ENCODE data around the gene MICAL3.

The MICAL3 gene

DNA sequence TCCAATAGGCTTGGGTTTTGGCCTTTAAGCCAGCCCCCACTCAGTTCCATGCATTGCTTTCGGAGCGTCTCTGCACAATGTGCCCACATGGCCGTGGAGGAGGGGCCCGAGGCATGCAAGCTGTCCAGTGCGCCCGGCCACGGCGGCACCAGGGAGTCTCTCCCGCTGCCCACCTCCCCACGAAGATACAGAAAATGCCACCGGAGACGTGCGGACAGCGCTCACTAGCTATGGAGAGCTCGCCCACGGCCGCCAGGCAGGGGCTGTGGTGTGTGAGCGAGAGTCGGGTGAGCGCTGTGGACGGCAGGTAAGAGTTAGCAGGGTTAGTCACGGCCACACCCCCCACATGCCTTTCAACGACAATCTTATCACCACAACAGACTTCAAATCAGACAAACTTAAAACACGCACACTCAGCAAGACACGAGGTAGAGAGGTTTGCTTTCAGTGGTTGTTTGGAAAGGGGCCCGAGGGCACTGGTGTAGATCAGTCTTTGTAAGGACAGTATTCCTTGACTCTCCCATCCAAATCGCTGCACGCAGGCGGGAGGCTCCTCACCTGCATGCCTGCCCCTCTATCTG, 231.4 kb downstream of the MICAL3 start:
- no peak for DNase-seq (ENCODE audit: low read depth)

DNA sequence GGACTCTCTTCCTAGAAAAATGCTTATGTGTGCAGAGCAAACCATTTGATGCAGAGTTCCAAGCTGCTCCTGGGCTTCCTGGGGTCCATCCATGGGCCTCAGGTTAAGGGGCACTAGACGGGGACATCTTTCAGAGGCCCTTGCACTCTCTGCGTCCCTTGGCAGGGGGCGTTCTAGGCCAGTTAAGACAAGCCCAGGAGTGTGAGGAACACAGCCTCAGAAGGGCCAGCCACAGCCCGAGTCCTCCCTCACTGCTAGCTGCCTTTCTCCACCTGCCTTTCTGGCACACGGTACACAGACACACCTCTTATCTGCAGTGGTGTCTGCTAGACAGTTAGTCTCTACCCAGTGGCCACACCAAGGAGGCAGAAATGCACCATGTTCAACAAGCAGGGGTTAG, 232.1 kb downstream of the MICAL3 start:
- DNase-seq (ENCODE audit: low read depth): no peak

DNA sequence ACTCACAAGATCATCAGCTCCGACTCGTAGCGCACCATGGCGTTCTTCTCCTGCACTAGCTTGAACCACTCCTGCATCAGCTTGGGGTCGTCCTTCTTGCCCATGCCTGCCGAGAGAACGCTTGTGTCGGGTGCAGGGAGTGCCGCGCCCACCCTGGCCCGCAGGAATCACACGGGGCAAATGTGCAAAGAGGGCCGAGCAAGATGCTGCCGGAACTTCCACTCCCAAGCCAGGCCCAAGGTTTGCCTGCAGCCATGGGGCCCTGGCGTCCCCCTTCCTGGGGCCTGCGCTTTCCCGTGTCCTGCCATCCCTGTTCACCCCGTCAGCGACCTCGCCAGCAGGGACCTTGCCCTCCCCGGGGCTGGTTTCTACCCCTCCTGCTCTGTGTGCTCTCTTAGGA, 233.2 kb downstream of the MICAL3 start:
- no peak for DNase-seq (ENCODE audit: low read depth)

DNA sequence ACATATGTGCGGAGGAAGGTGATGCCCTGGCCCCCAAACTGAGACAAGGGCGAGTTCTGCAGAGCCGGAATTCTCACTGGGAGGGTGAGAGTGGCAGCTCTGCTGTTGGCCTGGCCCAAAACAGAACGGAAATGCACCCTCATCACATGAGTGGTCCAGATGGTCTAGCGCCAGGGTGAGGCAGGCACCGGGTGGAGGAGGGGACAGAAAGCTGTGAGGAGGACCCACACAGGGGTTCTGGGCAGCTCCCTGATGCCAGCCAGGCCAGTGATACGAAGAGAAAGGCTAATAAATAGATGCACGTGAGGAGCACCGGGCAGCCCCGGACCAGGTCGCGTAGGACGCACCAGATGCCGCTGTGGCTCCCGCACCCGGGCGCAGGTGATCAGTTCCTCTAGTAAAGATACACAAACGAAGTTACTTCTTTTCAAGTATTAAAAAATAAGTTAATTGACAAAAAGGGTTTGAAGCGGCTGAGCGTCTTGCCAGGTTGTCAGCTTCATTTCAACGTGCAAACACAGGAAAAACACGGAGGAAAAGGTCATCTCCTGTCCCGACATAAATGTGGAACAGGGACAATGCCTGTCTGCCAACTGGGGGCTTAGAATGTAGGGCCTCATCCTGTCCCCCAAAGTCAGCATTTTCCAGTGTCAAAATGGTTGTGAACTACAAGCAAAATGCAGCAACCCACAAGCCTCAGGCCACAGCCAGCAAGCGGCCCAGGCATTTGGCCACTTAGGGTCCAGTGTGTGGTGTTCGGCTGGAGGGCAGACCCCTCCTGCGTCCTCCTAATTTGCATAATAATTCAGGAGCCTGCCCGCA, 234.8 kb downstream of the MICAL3 start:
- DNase-seq (ENCODE audit: low read depth): no peak

DNA sequence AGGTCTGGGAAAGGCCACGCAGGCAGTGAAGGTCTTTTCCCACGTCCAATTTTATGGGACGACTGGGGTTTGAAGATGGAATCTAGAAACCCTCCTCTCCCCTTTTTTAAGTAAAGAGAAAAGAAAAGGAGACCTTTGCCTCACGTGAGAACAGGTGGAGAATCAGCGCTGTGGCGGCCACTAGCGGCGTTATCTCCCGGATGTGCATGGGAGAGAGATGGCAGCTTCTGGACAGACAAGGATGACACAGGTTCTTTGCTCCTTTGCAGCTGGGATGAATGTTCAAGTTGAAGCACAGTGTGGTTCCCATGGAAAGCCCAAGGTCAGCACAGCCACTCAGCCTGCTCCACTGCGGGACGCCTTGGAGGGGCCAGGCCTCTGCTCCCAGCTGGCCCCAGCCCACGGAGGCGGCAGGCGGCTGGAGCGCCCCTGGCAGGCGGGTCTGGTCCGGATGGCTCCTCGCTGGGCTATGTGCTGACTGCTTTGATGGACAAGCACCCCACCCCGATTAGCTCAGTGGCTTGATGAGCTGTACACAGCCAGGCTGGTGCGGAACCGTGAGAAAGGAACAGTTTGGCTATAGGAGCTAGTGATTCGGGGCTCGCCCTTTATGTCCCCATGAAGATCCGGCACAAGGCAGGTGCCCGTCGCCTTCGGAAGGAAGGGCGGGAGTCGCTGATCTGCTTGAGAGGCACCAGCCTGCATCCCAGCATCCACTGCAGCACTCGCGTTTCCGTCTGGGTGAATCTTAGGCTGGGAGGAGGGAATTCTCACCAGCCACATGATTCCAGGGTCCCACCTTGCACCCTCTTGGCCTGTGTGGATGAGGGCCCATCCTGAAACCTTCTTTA, 235.6 kb downstream of the MICAL3 start:
- DNase-seq (ENCODE audit: low read depth): no peak

DNA sequence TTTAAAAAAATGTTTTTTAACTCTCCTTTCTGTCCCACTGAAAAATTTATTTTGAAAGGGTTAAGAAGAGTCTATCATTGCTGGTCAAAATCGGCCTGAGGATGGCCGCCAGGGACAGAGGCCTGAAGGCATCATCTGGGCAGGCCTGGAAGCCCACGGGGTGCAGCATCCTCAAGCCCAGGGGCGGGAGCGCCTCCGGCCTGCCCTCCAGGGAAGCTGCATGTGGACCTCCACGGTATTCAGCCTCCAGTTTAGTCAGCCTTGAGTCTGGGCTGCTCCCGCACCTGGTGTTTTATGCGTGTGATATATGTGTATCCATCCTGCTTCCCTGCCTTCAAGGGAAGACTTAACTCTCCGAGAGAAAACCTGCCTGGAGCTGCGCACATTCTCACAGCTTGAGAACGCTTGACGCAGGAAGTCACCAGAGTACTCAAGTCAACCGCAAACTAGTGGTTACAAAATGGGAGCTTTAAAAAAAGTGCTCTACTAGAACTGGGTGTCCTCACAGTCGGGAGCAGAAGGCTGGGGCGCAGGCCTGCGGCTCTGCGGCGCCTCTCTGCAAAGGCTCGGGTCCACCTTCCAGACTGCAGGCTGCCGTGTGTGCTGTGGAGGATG, 236.5 kb downstream of the MICAL3 start:
- no peak for DNase-seq (ENCODE audit: low read depth)

DNA sequence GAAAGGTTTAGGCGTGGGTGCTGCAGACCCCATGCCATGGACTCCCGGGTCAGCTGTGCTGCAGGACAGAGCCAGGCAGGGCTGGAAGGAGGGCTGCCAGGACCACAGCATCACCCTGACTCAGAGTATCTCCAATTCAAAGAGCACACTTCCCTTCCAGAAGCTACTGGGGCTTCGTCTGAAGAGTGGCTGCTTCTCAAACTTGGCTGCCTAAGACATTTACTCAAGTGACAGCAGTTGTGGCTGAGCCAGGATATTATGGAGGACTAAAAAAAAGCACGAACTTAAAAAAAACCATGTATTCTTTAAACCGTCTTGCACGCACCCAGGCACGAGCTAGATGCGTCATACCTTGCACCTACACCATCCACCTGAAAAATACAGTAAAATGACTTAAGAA, 237.1 kb downstream of the MICAL3 start:
- no peak for DNase-seq (ENCODE audit: low read depth)

DNA sequence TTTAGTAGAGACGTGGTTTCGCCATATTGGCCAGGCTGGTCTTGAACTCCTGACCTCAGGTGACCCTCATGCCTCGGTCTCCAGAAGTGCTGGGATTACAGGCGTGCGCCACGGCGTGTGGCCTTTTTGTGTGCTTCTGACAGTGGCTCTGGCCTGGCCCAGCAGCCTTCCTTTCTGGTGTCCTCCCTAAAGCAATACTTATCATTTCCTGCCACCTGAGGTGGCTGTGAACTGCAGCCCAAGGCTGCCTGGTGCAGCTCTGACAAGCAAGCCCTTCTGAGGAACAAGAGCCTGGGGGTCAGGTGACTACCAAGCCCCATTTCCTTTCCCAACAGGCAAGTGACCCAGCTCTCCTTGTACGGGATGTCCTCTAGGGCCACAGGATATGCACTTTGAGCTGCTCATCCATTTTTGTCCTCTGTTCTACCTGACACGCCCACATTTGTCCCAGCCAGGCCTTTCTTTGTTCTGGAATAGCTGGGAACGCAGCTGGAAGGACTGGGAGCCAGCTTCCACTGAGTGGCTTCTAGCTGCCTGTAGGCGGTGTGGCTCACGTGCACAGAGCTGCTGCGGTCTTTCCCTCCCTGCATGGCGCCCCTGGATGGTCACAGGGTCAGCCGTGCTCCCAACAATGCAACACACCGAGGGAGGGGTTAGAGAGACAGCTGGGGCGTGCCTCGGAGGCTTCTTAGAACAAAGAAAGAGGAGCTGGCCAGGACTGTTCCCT, 237.8 kb downstream of the MICAL3 start:
- no peak for DNase-seq (ENCODE audit: low read depth)

DNA sequence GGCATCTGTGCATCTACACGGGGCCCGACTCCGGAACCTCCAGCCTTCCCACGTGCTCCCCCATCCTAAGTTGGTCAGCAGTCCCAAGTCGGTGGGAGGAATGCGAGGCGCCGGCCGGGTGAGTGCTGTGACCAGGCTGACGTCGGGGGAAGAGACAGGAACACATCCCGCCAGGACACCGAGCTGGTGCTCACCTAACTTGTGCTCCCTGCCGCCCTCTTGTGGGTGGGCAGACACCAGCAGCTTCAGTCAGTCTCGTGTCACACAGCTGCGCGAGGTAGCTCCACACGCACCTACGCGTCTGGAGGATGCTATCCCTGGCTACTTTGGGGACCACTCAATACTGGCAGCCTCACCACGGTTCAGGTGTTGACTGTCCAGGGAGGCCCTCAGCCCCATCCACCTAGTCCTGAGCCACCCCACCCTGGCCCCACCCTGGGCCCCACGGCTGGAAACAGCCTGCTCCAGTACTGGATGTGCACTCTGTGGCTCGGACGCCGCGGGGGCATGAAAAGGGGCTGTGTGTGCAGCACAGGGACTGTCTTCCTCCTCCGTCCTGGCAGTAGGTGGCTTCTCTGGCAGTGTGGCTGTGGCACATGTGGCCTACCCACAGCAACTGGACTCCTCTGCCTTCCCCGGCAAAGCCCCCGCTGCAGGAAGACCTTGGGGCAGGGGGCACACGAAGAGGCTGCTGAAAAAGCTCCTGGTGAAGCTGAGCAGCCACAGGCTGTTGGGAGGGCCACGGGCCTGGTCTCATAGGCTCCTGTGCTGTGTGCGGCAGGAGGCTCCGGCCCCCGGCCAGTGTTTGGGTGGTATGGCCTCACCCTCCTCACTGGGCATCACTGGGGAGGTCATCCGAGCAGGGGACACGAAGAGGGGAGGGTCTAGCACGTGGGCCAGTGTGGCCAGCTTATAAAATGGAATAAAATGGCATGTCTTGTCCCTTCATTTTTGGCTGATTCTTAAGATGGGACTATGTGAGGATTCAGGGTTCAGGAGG, 238.9 kb downstream of the MICAL3 start:
- DNase-seq (ENCODE audit: low read depth): peak; percentile 22

DNA sequence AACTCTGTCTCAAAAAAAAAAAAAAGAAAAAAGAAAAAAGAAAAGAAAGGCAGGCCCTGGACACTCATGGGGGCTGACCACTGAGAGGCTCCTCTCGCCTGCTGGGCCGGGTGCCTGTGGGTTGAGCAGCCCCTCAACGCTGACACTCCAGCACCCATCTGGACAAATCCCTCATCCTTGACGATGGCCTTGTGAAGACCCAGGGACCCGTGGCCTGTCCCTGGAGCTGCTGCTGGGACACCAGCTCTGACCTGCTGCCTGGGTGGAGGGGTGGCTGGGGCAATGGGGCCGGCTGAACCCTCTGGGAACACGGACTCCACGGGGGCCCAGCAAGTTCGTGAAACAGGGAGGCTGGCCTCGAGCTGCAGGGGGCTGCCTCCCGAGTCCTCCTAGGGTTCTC, 239.6 kb downstream of the MICAL3 start:
- DNase-seq (ENCODE audit: low read depth): no peak

DNA sequence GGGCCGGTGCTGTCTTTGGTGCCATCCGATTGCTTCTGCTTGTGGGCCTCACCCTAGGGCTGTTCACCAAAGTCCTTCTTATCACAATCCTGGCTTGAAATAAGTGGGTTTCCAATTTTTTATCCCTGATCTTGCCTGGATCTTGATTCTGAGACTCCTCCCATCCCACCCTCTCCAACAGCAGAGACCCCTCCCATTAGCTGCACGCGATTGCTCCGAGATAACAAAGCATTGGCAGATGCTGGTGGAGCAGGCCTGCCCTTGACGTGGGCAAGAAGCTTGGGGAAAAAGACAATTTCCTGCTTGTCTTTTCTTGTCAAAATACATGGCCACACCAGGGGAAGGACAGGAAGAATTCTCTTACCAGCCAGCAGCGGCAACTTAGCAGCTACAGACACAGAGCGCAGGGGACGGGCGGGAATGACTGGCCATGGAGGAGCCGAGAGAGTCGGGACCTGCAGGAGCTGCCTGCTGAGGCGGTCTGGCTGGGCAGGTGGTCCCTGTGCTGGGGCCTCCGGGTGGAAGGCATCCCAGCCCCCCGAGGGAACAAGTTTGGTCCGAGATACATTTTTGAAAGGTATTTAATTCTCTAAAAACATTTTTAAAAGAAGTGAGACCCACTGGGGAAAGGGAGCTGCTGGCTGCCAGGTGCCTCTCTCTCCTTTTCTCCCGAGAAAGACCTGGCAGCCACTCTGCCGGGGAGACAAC, 240.4 kb downstream of the MICAL3 start:
- DNase-seq (ENCODE audit: low read depth): no peak

DNA sequence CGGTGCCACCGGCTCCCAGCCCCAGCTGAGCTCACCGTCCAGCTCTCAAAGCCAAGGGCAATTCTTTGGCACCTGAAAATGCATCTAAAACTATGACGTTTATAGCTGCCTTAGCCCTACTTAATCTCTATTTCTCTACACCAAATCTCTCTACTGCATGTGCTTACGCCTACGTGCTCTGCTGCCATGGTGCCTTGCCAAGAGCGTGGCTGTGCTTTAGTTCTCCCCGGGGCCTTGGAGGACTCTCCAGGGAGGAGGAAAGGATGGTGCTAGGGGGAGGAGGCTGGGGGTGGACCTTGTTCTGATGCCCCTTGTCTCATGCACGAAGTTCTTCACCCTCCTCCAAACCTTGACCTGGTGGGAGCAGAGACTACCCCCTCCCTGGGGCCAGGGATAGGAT, 241.0 kb downstream of the MICAL3 start:
- no peak for DNase-seq (ENCODE audit: low read depth)

DNA sequence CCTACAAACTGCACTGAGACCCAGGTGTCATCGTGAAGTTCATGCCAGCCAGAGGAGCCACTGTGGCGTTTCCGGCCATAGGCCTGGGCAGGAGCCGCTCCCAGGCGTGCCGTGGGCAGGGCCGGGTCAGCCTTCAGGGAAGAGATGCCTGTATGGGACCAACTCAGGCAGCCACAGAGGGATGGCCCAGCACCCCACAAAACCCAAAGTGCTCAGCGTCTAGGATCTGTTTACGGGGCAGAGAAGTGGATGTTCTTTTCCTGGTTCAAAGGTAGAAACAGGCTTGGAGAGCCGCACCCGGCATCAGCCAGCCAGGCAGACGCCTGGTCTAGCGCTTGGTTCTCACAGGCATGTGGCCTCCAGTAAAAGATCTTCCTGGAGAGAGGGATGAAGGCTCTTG, 241.7 kb downstream of the MICAL3 start:
- no peak for DNase-seq (ENCODE audit: low read depth)

DNA sequence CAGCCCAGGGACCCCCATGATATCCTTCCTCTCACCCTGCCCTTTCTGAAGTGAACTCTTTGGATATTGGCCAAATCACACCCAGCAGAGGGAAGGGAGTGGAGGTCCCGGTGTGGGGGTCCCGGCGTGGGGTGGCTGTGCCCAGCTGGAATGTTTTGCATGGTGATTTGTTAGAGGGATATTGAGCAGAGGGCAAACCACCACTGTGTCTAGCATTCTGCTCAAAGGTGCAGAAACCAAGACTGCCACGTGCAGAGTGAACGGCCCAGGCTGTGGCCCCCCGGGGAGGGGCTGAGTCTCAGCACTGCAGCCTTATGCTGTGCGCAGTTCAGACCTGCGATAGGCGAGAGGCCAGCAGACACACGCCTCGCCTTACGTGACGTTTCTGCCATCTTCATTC, 242.2 kb downstream of the MICAL3 start:
- DNase-seq (ENCODE audit: low read depth): no peak

DNA sequence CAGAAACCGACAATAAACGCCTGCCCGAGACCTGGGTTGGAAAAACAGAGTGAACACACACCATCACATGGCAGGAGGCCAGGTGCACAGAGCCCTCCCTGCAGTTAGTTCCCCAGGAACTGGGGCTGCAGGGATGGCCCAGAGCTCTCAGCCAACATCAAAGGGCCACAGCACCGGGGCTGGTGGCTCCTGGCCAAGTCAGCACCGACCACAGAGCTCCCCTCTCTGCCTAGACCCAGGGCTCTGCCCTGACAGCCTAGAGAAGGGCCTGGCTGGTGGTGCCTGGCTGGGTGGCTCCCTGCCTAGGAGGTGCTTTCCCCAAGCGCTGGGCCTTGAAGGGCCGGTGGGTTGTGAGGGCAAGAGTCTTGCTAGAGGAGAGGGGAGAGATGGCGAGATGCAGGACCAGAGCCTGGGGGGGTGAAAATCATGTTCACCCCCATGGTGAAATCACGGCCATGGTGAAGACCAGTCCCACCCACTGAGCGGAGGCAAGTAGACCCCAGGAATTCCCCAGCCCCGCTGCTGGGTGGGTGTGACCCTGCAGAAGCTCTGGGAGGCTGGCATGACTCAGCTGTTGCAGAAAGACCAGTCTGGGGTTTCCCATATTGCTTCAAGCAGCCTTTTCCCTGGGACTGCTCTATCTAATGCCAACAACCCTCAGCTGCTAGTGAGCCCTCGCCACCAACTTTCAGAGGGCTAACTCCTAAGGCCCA, 242.9 kb downstream of the MICAL3 start:
- peak; percentile 93 for DNase-seq (ENCODE audit: low read depth)

DNA sequence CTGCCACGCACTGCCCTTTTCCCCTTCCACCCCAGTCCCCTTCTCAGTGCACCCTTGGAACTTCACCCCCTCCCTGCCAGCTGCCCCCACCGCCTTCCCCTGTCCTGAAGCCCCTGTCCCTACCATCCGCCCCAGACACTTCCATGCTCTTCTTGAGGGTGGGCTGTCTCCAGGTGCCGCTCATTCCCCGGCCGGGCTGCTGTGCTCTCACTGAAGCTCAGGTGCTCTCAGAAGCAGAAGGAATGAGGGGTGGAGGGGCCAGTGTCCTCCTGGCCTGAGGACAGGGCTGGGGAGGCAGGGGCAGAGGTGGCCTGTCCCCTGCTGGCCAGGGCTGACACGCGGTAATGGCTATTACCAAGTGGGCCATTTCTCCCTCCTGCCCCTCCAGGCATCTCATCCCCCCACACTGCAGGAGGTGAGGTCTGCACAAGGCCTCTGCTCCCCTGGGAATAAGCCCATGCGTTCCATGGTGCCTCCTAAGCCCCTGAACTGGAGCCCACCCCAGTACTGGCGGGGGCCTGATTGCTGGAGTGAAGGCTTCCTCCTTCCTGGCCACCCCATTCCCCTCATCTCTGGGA, 243.5 kb downstream of the MICAL3 start:
- DNase-seq (ENCODE audit: low read depth): no peak

DNA sequence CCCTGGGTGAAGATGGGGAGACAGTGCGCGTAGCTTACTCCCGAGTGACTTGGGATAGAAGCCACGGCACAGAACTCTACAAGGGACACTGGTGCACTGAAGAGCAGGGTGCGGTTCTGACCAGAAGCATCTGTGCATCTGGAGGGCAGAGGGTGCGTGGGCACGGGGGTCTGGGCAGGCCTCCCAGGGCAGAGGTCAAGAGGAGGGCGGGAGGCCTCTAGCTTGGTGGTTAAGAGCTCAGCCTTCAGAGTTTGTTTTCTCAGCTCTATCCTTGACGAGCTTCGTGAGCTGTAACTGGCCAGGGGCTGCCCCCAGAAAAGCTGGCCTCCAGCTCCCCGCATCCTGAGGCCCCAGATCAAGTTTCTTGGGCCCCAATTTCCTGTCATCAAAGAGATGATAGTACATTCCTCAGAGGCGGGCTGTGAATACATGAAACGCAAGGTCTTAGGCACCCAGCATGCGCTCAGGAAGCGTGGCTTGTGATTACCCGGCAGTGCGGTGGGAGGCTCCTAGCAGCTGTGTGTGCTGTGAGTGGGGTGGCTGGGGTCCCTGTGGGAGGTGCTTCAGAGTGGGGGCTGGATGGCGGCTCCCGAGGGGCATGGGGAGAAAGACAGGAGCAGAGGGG, 244.1 kb downstream of the MICAL3 start:
- DNase-seq (ENCODE audit: low read depth): no peak

Measured in amniotic epithelial cell (primary cell).